ENCODE results near the gene PAK6. TPM values are rescaled to one million over a fixed set of nuclear protein-coding genes. Genes with fewer than 3 reads are reported as not detected.

PAK6 gene
- total and polyA plus RNA-seq, 7 donors = 0.03 to 3.0 (median 0.56) TPM

- intact Hi-C loops (cut with DNase I) = no loop called here
- no peak overlapping the region for H3K27ac ChIP-seq
- DNase-seq (no peak), ATAC-seq (no peak)
- no peak for TF ChIP-seq CTCF (IDR thresholded peaks at IDR 0.05)
- no peaks in the 10 kb centered on the region for H3K36me3 ChIP-seq (ENCODE audit: insufficient read depth in 1 of 2, low read depth in 1 of 2)
- 87 to 91% (median 88%) methylated on average over 8 of the region's 8 CpGs for WGBS, 3 donors
- H3K4me3 ChIP-seq = no peak overlapping the region
- H3K4me1 ChIP-seq = peaks cover 8% of the 10 kb centered on the region
- no peaks in the 10 kb centered on the region for H3K27me3 ChIP-seq (ENCODE audit: insufficient read depth in 3 of 3, low read length in 2 of 3)
- no peaks in the 10 kb centered on the region for H3K9me3 ChIP-seq
These were observed 11.4 kb downstream of the PAK6 start for GRCh38 chr15:40250304-40250656.

GRCh38 chr15:40250771-40251483 is 12.1 kb downstream of the PAK6 start:
- Histone ChIP-seq H3K27me3 (ENCODE audit: insufficient read depth in 3 of 3, low read length in 2 of 3) (no peaks in the 10 kb centered on the region), H3K4me1 (peaks cover 8% of the 10 kb centered on the region), H3K36me3 (ENCODE audit: insufficient read depth in 1 of 2, low read depth in 1 of 2) (no peaks in the 10 kb centered on the region), H3K27ac (no peak overlapping the region), H3K4me3 (no peak overlapping the region), H3K9me3 (no peaks in the 10 kb centered on the region)
- TF ChIP-seq CTCF (IDR thresholded peaks at IDR 0.05) = no peak
- 85 to 89% (median 89%) methylated on average over 13 of the region's 13 CpGs for whole genome bisulfite sequencing, 3 donors
- DNase-seq = peak in 1 of 2 donors; percentile 12
- no peak for ATAC-seq
- intact Hi-C loops (cut with DNase I) = no loop called here

GRCh38 chr15:40251486-40252140 is 12.8 kb downstream of the PAK6 start:
- H3K9me3 ChIP-seq = no peaks in the 10 kb centered on the region
- H3K27ac ChIP-seq = no peak overlapping the region
- peaks cover 8% of the 10 kb centered on the region for H3K4me1 ChIP-seq
- H3K27me3 ChIP-seq (ENCODE audit: insufficient read depth in 3 of 3, low read length in 2 of 3) = no peaks in the 10 kb centered on the region
- peak in 1 of 2 donors; percentile 46 for DNase-seq
- no peak overlapping the region for H3K4me3 ChIP-seq
- intact Hi-C loops (cut with DNase I) = no loop called here
- WGBS, 3 donors = 79 to 81% (median 81%) methylated on average over 10 of the region's 10 CpGs
- no peaks in the 10 kb centered on the region for H3K36me3 ChIP-seq (ENCODE audit: insufficient read depth in 1 of 2, low read depth in 1 of 2)
- TF ChIP-seq CTCF (IDR thresholded peaks at IDR 0.05) = no peak
- ATAC-seq = no peak

GRCh38 chr15:40252141-40252437 is 13.2 kb downstream of the PAK6 start:
- H3K27ac ChIP-seq = no peak overlapping the region
- H3K36me3 ChIP-seq (ENCODE audit: insufficient read depth in 1 of 2, low read depth in 1 of 2) = no peaks in the 10 kb centered on the region
- ATAC-seq (peak in 1 of 4 donors; percentile 17), DNase-seq (no peak)
- no peaks in the 10 kb centered on the region for H3K27me3 ChIP-seq (ENCODE audit: insufficient read depth in 3 of 3, low read length in 2 of 3)
- no peaks in the 10 kb centered on the region for H3K9me3 ChIP-seq
- intact Hi-C loops (cut with DNase I) = no loop called here
- peaks cover 8% of the 10 kb centered on the region for H3K4me1 ChIP-seq
- H3K4me3 ChIP-seq = peak overlapping the region; percentile 78
- 63 to 69% (median 69%) methylated on average over 24 to 27 of the region's 27 CpGs for WGBS, 3 donors
- no peak for TF ChIP-seq CTCF (IDR thresholded peaks at IDR 0.05)

Data from psoas muscle (tissue), 8 donors.